ENCODE measurements around the gene ASTN1.

Gene ASTN1

DNA sequence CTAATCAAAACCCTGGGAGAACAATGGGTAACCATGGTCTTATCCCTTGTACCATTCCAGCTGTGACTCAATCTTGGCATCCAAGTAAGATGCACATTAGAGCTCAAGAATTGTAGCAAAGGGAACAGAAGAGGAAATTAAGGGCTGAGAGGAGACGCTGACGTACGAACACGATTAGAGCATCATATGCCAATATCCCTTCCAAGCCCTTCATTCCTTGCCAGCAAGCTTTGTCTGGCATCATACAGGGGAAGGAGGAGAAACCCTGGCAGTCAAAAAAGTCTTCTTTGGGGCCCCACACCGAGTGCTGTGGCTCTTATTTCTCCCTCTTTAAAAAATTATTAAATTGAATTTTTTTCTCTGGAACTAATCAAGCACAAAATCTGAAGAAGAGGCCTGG lies 120.9 kb downstream of the ASTN1 start:
- ChIA-PET POLR2A (no interaction called here), CTCF (interaction anchor here (1.1 to 1.6 kb wide), 3 partner anchors 9 to 477 kb away, joined by 3 to 4 read pairs (median 3); no protein-coding TSS in a partner anchor)
- TF ChIP-seq, protein P1, sequence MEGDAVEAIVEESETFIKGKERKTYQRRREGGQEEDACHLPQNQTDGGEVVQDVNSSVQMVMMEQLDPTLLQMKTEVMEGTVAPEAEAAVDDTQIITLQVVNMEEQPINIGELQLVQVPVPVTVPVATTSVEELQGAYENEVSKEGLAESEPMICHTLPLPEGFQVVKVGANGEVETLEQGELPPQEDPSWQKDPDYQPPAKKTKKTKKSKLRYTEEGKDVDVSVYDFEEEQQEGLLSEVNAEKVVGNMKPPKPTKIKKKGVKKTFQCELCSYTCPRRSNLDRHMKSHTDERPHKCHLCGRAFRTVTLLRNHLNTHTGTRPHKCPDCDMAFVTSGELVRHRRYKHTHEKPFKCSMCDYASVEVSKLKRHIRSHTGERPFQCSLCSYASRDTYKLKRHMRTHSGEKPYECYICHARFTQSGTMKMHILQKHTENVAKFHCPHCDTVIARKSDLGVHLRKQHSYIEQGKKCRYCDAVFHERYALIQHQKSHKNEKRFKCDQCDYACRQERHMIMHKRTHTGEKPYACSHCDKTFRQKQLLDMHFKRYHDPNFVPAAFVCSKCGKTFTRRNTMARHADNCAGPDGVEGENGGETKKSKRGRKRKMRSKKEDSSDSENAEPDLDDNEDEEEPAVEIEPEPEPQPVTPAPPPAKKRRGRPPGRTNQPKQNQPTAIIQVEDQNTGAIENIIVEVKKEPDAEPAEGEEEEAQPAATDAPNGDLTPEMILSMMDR (IDR thresholded peaks at IDR 0.05; ENCODE audit: control extremely low read depth, extremely low read depth, low read depth, missing control alignments) = no peak
- no peak for DNase-seq (ENCODE audit: extremely low spot score)

GRCh38 chr1:177035586-177035985 lies 128.9 kb downstream of the ASTN1 start:
- CTCF ChIA-PET = interaction anchor here (1.4 to 2.4 kb wide), 2 partner anchors 14 to 17 kb away, joined by 3 to 6 read pairs; no protein-coding TSS in a partner anchor
- no peak for DNase-seq (ENCODE audit: extremely low spot score)
- TF ChIP-seq, protein P1 (IDR thresholded peaks at IDR 0.05; ENCODE audit: control extremely low read depth, extremely low read depth, low read depth, missing control alignments) = no peak
- POLR2A ChIA-PET = no interaction called here

DNA sequence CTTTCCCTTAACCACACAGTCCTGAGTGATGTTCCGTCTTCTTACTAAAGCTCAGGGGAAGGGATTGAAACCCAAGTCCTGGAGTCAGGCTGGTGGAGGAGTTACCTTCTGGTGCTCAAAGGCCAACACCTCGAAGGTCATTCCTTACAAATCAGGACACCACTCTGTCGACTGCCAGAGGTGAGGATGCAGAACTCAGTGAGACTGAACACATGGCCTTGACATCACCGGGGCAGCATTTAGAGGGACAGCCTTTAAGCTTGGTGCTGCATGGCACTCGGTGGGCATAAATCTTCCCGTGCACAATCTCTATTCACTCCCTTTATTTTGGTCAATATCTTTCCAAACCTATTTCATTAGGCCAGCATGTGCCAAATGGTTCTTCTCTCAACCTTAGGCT lies 130.9 kb downstream of the ASTN1 start:
- DNase-seq (ENCODE audit: extremely low spot score) = no peak
- CTCF ChIA-PET = interaction anchor here (0.7 to 2.4 kb wide), 2 partner anchors 19 to 33 kb away, joined by 3 to 6 read pairs; no protein-coding TSS in a partner anchor
- POLR2A ChIA-PET = no interaction called here
- TF ChIP-seq, protein P1 (IDR thresholded peaks at IDR 0.05; ENCODE audit: control extremely low read depth, extremely low read depth, low read depth, missing control alignments) = no peak

DNA sequence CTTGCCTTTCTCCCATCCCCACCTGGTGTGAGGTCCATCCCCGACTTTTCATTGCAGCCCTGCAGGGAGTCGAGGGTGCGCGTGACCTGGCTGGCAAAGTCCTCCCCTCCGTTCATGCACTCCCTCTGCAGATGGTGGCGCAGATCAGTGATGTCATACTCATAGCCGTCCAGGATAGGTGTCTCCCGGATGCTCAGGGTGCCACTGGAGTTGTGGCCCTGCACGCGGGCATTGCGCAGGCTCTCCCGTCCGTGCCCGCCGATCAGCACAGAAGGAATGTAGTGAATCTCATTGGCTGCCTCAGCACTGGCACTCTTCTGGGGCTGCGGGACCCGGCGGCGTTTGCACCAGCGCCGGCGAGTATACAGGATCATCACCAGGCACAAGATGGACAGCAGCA lies 132.1 kb downstream of the ASTN1 start:
- TF ChIP-seq, protein P1 (IDR thresholded peaks at IDR 0.05; ENCODE audit: control extremely low read depth, extremely low read depth, low read depth, missing control alignments) = no peak
- ChIA-PET POLR2A (no interaction called here), CTCF (no interaction called here)

DNA sequence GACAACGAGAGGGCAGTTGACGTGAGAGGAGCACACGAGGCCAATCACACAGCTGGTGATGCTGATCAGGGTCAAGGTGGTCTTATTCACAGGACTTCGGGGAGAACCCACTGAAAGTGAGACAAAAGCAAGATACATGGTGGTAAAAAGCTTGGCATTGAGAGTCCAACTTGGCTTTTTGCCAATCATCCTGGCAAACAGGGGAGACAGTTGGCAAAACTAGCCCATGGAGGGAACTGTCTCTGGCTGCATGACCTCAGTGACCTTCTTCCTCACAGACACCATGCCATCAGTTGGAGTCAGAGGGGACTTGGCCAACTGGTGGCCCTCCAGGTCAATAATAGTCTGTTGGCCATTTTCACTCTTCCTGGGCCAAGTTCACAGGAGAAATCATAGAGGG lies 139.9 kb downstream of the ASTN1 start:
- ChIA-PET POLR2A (no interaction called here), CTCF (interaction anchor here (1.3 to 1.5 kb wide), 2 partner anchors 10 to 16 kb away, joined by 3 read pairs; no protein-coding TSS in a partner anchor)
- TF ChIP-seq, protein P1 (IDR thresholded peaks at IDR 0.05; ENCODE audit: control extremely low read depth, extremely low read depth, low read depth, missing control alignments) = no peak
- no peak for DNase-seq (ENCODE audit: extremely low spot score)

More for the DNA sequence above, 132.1 kb downstream of the ASTN1 start:
- DNase-seq (ENCODE audit: extremely low spot score) = no peak

DNA sequence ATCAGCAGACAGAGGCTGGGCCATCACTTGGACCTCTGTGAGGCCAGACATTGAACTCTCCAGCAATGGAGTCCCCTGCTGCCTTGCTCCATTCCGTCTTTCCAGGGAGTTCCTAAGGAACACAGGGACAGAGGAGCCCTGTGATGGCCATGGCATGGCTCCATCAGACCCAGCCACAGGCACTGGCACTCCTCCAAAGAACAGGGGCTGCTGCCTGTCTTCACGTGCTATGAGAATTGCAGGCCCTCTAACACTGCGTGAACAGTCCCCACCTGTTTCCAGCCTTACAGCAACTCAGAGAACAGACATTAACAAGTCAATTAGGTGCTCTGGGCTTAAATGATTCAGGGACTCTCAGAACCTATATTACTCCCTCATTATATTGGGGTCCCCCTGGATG lies 140.8 kb downstream of the ASTN1 start:
- POLR2A ChIA-PET = no interaction called here
- TF ChIP-seq, protein P1 (IDR thresholded peaks at IDR 0.05; ENCODE audit: control extremely low read depth, extremely low read depth, low read depth, missing control alignments) = no peak
- DNase-seq (ENCODE audit: extremely low spot score) = no peak
- CTCF ChIA-PET = interaction anchor here (1.5 kb wide), 1 partner anchor 17 kb away, joined by 3 read pairs; no protein-coding TSS in a partner anchor

Data from GM10248 (cell line).